Measurements from ENCODE around the gene IDE.
A peak's percentile ranks its signal among the peaks of the same experiment; 100 is the strongest.
"Not testable (repeated sequence)": the region's sequence is repeated elsewhere in the genome, so short reads cannot be mapped to it uniquely, and the experiment has no call there.

IDE gene

DNA sequence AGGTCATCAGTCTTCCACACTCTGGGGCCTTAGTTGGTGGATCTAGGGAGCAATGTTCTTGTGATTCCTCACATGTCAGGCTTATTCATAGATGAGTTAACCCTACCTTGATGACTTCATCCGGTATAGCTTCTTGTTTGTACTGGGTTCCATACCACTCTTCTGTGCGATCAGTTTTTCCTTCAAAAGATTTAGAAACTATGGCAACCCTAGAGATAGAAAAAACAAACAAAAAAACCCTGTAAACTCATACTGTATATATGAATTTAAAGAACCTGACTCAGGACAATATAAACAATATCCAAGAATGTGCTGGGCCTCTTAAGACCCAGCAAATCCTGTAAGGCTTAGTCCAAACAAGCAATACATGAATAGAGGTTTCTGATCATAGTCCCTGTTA, 83.5 kb downstream of the IDE start:
- DNase-seq (ENCODE audit: low spot score) = no peak

DNA sequence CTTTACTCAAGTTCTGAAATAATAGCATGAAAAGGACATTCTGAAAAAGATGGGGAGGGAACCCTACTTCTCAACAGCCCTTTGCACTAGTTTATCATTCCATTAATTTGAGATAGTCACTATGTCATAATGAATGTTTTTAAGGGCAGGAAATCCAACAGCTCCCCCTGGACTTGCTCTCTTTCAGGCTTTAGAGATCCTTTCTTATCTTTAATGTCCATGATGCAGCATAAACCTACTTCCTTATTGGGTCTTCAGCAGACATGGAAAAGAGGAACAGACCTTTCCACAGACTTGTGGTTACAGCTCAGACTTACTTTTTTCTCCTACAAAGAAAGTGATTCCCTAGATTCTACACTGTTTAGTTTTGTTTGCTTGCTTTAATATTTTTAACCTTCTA, 87.3 kb downstream of the IDE start:
- peak; percentile 58 for DNase-seq (ENCODE audit: low spot score)

DNA sequence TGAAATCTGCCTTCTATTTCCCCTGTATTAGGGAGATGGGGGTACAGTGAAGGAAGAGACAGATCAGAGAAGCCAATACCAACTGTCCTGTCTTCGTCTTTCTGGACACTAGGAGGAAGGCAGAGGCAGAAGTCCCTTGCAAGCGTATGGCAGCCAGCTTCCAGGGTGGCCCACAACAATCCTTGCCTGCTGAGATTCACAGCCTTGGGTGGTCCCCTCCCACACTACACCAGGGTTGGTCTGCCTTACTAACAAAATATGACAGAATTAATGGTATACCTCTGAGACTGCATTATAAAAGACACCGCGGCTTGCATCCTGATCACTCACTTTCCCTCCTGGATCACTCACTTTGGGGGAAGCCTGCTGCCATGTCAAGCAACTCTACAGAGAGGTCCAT, 90.4 kb downstream of the IDE start:
- DNase-seq (ENCODE audit: low spot score) = no peak

DNA sequence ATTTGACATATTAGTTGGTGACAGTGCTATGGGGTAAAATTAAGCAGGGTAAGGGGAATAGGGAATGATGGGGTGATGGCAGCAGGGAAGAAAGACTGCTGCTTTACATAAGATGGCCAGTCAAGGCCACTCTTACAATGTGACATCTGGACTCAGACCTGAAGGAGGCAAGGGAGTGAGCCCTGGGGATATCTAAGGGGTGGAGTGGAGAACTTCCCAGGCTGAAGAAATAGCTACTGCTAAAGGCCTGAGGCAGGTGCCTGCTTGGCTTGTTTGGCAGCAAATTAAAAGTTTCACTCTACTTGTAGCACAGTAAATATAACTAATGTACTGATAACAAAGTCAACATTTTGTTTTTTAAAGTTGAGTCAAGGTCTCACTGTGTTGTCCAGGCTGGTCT, 93.5 kb downstream of the IDE start:
- DNase-seq (ENCODE audit: low spot score) = no peak

DNA sequence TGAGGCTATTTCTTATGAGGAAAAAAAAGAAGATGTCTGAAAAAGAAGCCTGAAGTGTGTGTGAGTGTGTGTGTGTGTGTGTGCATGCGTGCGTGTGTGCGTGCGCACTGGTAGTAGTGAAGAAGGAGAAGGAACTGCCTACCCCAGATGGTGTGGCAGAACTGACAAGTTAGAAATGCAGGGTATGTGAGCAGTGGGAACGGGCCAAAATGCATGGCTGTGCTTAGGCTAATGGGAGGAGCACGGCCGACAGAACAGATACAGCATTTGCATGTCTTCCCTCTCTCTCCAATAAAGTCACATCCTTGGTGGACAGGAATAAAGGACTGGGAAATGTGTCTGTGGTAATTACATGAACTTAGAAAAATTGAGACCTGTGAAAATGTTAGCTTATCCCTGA, 94.3 kb downstream of the IDE start:
- no peak for DNase-seq (ENCODE audit: low spot score)

DNA sequence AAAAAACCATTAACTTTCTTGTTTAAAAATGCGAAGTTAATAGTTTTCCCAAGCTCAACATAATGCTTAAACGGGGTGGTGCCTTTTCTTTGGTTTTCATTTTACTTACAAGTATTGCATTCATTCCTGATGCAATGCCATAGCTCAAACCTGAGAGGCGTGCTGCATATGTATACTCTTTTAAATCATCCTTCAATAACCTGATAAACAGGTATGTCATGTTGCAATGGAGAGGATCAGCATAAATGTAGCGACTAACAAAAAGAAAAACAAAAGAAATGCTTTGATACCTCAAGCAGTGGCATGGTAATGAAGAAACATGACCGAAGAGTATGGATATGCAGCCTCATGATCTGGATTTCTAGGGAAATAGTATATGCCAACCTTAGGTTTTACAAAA, 95.4 kb downstream of the IDE start:
- no peak for DNase-seq (ENCODE audit: low spot score)

DNA sequence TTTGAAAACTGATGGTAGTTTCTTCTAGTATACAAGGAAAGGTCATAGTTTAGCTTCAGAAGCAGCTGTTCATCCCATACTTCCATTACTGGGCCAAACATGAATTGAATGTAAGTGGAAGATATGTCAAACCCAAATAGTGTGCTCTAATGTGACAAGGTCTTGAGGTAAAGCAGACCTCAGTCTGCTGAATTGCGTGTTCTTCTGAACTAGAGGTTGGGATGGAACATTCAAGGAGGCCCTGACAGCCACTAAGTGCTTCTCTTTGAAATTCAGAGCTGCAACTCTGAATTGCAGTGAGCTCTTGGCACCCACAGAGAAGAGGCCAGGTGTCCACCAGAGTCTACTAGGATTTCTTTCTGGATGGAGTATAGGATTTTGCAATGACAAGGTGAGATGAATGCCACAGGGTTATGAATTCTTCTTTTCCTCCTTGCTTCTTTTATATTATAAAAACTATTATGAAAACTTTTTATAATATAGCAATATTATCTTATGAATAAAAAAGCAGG, 98.5 kb downstream of the IDE start:
- DNase-seq (ENCODE audit: low spot score) = no peak

DNA sequence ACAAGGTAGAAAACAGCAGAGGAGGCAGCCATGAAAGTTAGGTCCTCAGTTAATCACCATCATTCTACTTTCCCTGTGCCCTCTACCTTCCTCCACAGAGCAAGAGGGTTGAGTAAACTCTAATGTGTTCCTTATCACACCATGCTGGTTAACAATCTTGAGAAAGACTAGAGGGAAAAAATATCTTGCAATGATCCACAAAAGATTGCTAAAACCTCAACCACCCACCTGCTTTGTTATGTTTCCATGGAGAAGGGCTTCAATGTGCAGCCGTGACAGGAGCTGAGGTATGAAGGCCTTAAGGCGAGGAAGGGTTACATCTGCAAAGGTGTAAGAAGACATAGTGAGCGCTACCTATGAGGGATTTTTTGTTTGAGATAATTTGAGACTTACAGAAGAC, 103.9 kb downstream of the IDE start:
- DNase-seq (ENCODE audit: low spot score) = no peak

DNA sequence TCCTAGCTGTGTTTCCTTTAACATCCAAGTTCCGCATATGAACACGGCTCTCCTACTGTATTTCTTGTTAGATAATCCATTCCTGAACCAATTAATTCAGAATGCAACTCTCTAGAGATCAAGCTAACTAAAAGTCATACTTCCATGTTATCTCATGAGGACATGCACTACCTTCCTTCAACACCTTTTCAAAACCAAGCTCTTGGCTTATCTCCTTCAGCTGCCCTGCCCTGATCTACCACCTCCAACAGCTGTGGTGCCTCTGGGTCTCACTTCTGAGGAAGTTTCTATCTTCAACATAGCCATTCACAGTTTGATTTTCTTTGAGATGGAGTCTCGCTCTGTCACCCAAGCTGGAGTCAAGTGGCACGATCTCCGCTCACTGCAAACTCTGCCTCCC, 109.5 kb downstream of the IDE start:
- DNase-seq (ENCODE audit: low spot score) = no peak

DNA sequence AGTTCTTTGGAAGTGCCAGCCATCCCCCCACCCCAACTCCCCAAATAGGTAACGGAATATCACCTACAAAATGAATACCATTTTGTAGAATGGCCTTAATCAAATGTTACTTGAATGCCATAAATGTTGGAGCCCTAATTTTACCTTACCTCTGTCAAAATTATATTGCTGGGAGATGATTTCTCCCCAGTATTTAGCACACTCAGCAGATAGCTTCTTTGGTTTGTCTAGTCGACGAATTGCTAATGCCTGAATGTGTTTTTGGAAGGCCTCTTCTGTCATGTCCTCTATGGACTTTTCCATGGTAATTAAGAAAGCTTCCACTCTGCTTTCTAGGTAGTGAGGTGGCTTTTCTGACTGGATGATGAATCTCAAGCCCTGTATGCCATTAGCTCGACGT, 110.3 kb downstream of the IDE start:
- no peak for DNase-seq (ENCODE audit: low spot score)

DNA sequence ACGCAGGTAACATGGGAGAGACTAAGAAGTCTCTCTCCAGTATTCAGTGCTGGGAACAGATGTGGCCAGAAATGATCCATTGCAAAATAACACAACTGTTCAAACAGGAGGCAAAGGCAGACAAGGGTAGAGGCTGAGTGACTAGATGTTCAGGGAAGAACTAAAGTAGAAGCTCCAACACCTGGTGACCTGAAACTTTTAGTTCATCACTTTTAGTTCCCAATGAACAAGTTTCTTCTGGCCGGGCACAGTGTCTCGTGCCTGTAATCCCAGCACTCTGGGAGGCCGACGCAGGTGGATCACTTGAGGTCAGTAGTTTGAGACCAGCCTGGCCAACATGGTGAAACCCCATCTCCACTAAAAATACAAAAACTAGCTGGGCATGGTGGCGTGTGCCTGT, 118.9 kb downstream of the IDE start:
- DNase-seq (ENCODE audit: low spot score) = not testable (repeated sequence)

DNA sequence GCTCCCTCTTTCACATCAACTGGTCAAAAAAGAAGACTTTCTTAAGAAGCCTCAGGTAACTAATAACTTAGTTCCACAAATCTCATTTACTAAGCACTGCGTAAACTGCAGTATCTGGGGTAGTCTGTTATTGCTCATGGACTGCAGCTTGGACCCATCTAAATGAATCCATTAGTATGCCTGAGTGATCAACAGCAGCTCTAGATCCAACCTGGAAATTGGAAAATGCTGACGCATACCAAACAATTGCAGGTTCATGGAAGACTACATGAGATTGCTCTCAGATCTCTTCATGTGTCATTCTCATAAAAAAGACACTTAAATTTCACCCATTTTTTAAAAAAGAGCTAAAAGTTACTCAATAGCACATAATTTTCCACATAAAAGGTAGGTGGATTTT, 121.6 kb downstream of the IDE start:
- no peak for DNase-seq (ENCODE audit: low spot score)

DNA sequence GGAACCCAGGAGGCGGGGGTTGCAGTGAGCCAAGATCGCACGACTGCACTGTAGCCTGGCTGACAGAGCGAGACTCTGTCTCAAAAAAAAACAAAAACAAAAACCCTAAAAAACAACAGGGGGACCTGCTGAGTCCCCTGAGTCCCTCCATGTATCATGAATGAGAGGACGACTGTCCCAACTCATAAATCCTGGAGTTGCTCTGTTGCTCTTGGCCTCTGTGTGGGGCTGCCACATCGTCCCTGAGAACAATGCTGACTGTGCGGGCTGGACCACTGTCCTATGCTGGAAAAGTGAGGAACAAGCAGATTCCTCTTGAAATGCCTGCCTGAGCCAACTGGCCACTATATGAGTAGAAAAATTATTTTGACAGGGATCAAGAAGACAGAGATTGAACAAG, 122.5 kb downstream of the IDE start:
- DNase-seq (ENCODE audit: low spot score) = no peak

DNA sequence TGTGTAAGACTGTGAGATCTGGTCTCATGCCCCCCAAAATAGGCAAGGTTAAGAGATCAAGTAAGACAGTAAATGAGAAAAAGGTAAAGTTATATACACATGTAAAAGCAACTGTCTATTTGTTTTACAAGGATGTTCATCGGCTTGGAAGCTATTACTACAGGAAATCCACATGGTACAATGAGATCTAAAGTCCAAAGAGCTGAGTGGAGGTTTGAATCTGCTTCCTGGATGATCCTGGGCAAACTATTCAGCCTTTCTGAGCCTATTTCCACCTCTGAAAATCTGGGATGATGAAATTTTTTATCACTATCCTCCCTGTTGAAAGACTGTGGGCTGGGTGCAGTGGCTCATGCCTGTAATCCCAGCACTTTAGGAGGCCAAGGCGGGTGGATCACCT, 123.0 kb downstream of the IDE start:
- no peak for DNase-seq (ENCODE audit: low spot score)

DNA sequence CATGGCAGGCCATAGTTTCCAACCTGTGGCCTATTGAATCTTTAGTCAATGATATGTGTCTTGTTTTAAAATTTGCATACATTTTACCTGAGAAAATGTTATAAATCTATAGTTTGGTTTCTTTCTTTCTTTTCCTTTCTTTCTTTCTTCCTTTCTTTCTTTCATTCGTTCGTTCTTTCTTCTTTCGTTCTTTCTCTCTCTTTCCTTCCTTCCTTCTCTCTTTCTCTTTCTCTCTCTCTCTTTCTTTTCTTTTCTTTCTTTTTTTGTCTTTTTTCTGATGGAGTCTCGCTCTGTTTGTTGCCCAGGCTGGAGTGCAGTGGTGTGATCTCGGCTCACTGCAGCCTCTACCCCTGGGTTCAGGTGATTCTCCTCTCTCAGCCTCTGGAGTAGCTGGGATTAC, 133.3 kb downstream of the IDE start:
- DNase-seq (ENCODE audit: low spot score) = no peak

DNA sequence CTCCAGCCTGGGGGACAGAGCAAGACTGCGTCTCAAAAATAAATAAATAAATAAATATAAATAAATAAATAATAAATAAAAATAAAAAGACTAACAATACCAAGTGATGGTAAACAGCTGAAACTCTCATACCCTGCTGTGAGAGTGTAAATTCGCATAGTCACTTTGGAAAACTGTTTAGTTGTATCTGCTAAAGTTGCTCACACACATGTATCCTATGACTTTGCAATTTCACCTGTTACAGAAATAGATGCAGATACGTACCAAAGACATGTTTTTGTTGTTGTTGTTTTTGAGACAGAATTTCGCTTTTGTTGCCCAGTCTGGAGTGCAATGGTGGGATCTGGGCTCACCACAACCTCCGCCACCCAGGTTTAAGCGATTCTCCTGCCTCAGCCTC, 135.7 kb downstream of the IDE start:
- no peak for DNase-seq (ENCODE audit: low spot score)

DNA sequence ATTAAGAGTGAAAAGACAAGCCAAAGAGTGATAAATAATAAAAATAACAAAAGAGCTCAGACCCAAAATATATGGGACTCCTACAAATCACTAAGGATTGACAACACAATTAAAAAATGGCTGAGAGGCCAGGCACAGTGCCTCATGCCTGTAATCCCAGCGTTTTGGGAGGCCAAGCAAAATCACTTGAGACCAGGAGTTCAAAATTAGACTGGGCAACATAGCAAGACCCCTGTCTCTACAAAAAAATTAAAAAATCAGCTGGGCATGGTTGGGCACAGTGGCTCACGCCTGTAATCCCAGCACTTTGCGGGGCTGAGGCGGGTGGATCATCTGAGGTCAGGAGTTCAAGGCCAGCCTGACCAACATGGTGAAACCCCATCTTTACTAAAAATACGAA, 137.3 kb downstream of the IDE start:
- DNase-seq (ENCODE audit: low spot score) = no peak

DNA sequence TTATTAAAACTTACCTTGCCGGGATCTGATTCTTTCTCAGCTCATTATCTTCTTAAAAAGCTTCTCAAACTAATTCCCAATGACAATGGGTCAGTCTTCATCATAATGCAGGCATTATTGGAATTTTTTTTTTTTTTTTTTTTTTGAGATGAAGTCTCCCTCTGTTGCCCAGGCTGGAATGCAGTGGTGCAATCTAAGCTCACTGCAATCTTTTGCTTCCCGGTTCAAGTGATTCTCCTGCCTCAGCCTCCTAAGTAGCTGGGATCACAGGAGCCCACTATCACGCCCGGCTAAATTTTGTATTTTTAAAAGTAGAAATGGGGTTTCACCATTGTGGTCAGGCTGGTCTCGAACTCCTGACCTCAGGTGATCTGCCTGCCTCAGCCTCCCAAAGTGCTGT, 137.8 kb downstream of the IDE start:
- DNase-seq (ENCODE audit: low spot score) = not testable (repeated sequence)

DNA sequence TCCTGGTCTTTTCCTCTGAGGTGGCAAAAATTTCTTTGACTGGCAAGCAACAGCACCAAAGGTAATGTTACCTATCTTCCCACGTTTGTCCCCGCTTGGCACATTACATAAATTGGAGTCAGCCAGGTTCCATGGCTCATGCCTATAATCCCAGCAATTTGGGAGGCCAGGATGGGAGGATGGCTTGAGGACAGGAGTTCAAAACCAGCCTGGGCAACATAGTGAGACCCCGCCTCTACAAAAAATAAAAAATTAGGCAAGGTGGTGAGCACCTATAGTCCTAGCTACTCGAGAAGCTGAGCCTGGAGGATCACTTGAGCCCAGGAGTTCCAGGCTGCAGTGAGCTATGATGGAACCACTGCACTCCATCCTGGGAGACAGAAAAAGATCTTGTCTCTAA, 139.5 kb downstream of the IDE start:
- DNase-seq (ENCODE audit: low spot score) = no peak

DNA sequence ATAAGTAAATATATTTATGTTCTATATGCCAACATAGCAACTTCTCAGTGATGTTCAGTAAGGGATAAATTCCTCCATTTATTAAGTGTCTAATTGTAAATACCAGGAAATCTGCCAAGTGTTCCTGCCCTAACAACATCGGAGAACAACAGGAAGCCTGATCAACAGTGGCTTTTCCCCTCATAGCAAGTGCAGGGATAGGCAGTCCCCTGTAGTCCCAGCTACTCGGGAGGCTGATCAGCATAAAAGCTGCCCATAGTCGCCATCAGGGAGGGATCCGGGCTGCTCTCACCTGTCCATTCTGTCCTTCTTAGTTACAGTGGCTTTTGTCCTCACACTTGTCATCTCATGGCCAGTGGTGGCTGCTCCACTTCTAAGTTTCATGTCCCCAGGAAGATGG, 141.3 kb downstream of the IDE start:
- no peak for DNase-seq (ENCODE audit: low spot score)

DNA sequence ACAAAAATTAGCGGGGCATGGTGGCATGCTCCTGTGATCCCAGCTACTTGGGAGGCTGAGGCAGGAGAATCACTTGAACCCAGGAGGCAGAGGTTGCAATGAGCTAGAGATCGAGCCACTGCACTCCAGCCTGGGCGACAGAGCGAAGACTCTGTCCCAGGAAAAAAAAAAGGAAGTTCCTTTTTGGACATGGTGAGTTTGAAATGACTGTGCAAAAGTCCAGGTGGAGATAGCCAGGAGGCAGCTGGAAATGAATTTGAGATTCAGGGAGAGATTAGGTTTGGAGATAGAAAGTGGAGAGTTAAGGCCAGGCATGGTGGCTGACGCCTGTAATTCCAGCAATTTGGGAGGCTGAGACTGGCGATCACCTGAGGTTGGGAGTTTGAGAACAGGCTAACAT, 143.8 kb downstream of the IDE start:
- DNase-seq (ENCODE audit: low spot score) = no peak

DNA sequence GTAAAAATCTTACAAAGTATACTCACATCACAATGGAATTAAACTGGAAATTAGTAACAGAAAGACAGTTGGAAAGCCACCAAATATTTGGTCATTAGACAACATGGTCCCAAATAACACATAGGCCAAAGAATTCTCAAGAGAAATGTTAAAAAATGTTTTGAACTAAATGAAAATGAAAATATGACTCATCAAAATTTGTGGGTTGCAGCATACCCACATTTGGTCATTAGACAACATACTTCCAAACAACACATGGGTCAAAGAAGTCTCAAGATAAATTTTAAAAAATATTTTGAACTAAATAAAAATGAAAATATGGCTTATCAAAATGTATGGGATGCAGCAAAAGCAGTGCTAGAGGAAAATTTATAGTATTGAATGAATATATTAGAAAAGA, 152.3 kb downstream of the IDE start:
- no peak for DNase-seq (ENCODE audit: low spot score)

DNA sequence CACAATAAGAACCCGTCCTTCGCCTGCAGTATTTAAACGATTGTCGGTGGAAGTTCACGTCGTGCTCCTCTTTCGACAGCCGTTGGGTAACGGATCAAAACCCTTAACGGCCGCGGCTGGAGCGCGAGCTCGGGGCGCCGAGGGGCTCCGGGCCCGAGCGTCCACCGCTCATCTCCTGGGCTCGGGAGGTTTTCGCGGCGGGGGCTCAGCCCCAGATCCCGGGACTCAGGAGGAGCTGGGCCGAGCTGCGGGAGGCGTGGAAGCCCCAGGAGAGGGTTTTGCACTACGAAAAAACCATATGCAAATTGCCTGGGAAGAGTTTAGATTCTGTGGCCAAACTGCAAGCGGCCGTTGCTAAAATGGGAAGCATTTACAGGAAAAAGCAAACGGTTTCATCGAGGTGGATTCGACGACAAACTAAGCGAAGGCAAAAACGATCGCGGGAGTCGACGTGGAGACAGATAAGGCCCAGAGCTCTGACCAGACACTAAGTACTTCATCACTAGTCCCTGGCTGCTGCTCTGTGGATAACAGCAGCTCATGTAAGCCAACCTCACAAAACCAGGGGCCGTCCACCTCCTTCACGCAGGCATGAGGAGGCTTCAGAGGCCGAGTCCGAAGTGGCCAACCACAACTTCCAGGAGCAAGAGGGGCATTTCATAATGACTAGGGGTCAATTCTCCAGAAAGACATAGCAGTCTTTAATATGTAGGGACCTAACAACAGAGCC, 153.2 kb downstream of the IDE start:
- DNase-seq (ENCODE audit: low spot score) = no peak

DNA sequence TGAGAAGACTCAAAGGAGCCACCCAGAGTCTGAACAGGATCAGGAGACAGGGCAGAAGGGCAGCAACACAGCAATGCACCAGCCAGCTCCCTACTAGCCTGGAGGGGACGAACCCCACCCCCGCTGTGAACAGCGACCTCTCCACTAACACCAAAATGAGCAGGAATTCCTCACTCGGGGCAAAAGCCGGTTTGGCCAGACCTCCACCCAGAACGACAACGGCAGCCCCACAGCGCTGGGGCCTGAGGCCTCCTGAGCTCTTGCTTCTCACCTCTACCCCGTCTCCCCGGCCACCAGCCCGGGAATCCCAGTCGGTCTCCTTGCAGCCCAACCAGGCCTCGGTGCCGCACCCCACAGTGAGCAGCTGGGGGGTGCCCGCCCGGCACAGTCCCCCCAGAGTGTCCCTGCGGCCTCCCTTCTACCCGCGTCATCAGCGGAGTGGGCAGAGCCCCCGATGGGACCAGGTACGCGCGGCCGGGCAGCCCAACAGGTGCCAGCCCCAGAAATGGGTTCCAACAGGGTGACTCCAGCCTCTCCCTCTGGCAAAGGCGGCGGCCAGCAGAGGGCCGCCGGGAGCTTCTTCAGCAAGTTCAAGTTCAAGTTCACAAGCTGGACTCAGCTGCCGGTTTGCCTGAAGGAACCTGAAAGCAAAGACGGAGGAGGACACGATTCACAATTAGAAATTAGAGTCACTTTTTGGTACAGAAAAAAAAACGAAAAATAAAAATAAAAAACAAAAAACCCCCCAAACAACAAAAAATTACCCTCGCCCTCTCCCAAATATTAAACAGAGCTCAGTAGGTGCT, 153.9 kb downstream of the IDE start:
- DNase-seq (ENCODE audit: low spot score) = peak; percentile 12

Measured in pons (tissue), 1 donor.